ENCODE measurements around the gene SLC46A3. TPM values are rescaled to one million over a fixed set of nuclear protein-coding genes. Genes with fewer than 3 reads are reported as not detected.

Gene SLC46A3
- total RNA-seq, 4 donors from 2014 or later = 5.3 to 13.8 (median 9.6) TPM

GRCh38 chr13:28710161-28710560, 8.6 kb downstream of the SLC46A3 start:
- no peak for TF ChIP-seq CTCF (IDR thresholded peaks at IDR 0.05)
- TF ChIP-seq POLR2A (IDR thresholded peaks at IDR 0.05) = no peak
- no peak for TF ChIP-seq POLR2AphosphoS5 (IDR thresholded peaks at IDR 0.05)
- no peak for TF ChIP-seq EP300 (IDR thresholded peaks at IDR 0.05)
- H3K4me1 ChIP-seq = peaks cover 6% of the 10 kb centered on the region
- no peaks in the 10 kb centered on the region for H3K9me3 ChIP-seq
- DNase-seq (ENCODE audit: low spot score in 2 of 2) = no peak
- WGBS = 60% methylated on average over 1 of the region's 4 CpGs
- peaks cover 2% of the 10 kb centered on the region for H3K36me3 ChIP-seq
- no peaks in the 10 kb centered on the region for H3K27me3 ChIP-seq
- no peak overlapping the region for H3K27ac ChIP-seq
- no peak overlapping the region for H3K4me3 ChIP-seq

GRCh38 chr13:28707629-28708427, 10.9 kb downstream of the SLC46A3 start:
- no peak overlapping the region for H3K27ac ChIP-seq
- H3K36me3 ChIP-seq = peaks cover 8% of the 10 kb centered on the region
- no peak for TF ChIP-seq EP300 (IDR thresholded peaks at IDR 0.05)
- TF ChIP-seq POLR2A (IDR thresholded peaks at IDR 0.05) = no peak
- no peak for TF ChIP-seq POLR2AphosphoS5 (IDR thresholded peaks at IDR 0.05)
- no peak for TF ChIP-seq CTCF (IDR thresholded peaks at IDR 0.05)
- DNase-seq (ENCODE audit: low spot score in 2 of 2) = no peak
- WGBS = 72% methylated on average over 5 of the region's 5 CpGs
- H3K4me1 ChIP-seq = peaks cover 9% of the 10 kb centered on the region
- H3K9me3 ChIP-seq = no peaks in the 10 kb centered on the region
- H3K4me3 ChIP-seq = no peak overlapping the region
- no peaks in the 10 kb centered on the region for H3K27me3 ChIP-seq

- 49% methylated on average over 5 of the region's 5 CpGs for WGBS
These were observed 13.2 kb downstream of the SLC46A3 start for GRCh38 chr13:28705461-28706083.

GRCh38 chr13:28704919-28705318, 13.9 kb downstream of the SLC46A3 start:
- no peak for DNase-seq (ENCODE audit: low spot score in 2 of 2)
- peaks cover 9% of the 10 kb centered on the region for H3K4me1 ChIP-seq
- no peaks in the 10 kb centered on the region for H3K9me3 ChIP-seq
- TF ChIP-seq EP300 (IDR thresholded peaks at IDR 0.05) = no peak
- TF ChIP-seq CTCF (IDR thresholded peaks at IDR 0.05) = no peak
- no peak for TF ChIP-seq POLR2A (IDR thresholded peaks at IDR 0.05)
- TF ChIP-seq POLR2AphosphoS5 (IDR thresholded peaks at IDR 0.05) = no peak
- H3K27ac ChIP-seq = no peak overlapping the region
- no peaks in the 10 kb centered on the region for H3K27me3 ChIP-seq
- peaks cover 26% of the 10 kb centered on the region for H3K36me3 ChIP-seq
- H3K4me3 ChIP-seq = no peak overlapping the region

More at GRCh38 chr13:28705461-28706083, 13.2 kb downstream of the SLC46A3 start:
- H3K4me1 ChIP-seq = peaks cover 9% of the 10 kb centered on the region
- no peaks in the 10 kb centered on the region for H3K27me3 ChIP-seq
- no peaks in the 10 kb centered on the region for H3K9me3 ChIP-seq
- no peak overlapping the region for H3K27ac ChIP-seq
- no peak overlapping the region for H3K4me3 ChIP-seq
- no peak for TF ChIP-seq POLR2AphosphoS5 (IDR thresholded peaks at IDR 0.05)
- TF ChIP-seq CTCF (IDR thresholded peaks at IDR 0.05) = no peak
- TF ChIP-seq POLR2A (IDR thresholded peaks at IDR 0.05) = no peak
- no peak for TF ChIP-seq EP300 (IDR thresholded peaks at IDR 0.05)
- peaks cover 19% of the 10 kb centered on the region for H3K36me3 ChIP-seq
- no peak for DNase-seq (ENCODE audit: low spot score in 2 of 2)

- no peaks in the 10 kb centered on the region for H3K27me3 ChIP-seq
- no peak overlapping the region for H3K4me3 ChIP-seq
- peaks cover 27% of the 10 kb centered on the region for H3K36me3 ChIP-seq
- H3K9me3 ChIP-seq = no peaks in the 10 kb centered on the region
- DNase-seq (ENCODE audit: low spot score in 2 of 2) = no peak
- TF ChIP-seq POLR2AphosphoS5 (IDR thresholded peaks at IDR 0.05) (no peak), EP300 (IDR thresholded peaks at IDR 0.05) (no peak), POLR2A (IDR thresholded peaks at IDR 0.05) (no peak), CTCF (IDR thresholded peaks at IDR 0.05) (no peak)
- no peak overlapping the region for H3K27ac ChIP-seq
- peaks cover 9% of the 10 kb centered on the region for H3K4me1 ChIP-seq
These were observed 14.5 kb downstream of the SLC46A3 start for GRCh38 chr13:28704282-28704681.

All from suprapubic skin (tissue), 4 donors.